H9 (cell line): ENCODE results near the gene C11orf58. TPM values are rescaled to one million over a fixed set of nuclear protein-coding genes. Genes with fewer than 3 reads are reported as not detected.

Experiments used
- DNase-seq: peaks from one replicate; pipeline ENCODE4 v3.0.0-alpha.2; 2017
- H2AFZ ChIP-seq: one replicate; pipeline ENCODE4 v1.6.1; 2013; ENCODE audit warnings: mild to moderate bottlenecking, low read length, control low read depth, moderate library complexity
- H2AK5ac ChIP-seq: 2 replicates; pipeline ENCODE4 v1.6.1; 2013; ENCODE audit warnings: low read length, control low read depth, mixed read lengths; ENCODE audit not compliant: insufficient read length
- H2BK120ac ChIP-seq: one replicate; pipeline ENCODE4 v1.6.1; 2013; ENCODE audit warnings: low read depth, mild to moderate bottlenecking, low read length, control low read depth, inconsistent platforms; ENCODE audit not compliant: poor library complexity, severe bottlenecking
- H2BK12ac ChIP-seq: 2 replicates; pipeline ENCODE4 v1.6.1; 2013; ENCODE audit warnings: low read length, control low read depth, mixed read lengths, low read depth; ENCODE audit not compliant: insufficient read length
- H2BK15ac ChIP-seq: 2 replicates; pipeline ENCODE4 v1.6.1; 2013; ENCODE audit warnings: low read depth, low read length, control low read depth
- H2BK20ac ChIP-seq: one replicate; pipeline ENCODE4 v1.6.1; 2013; ENCODE audit warnings: low read depth, mild to moderate bottlenecking, low read length, control low read depth, inconsistent platforms; ENCODE audit not compliant: poor library complexity, severe bottlenecking
- H2BK5ac ChIP-seq: 2 replicates; pipeline ENCODE4 v1.6.1; 2013; ENCODE audit warnings: low read length, control low read depth, mixed read lengths; ENCODE audit not compliant: insufficient read length
- H3K14ac ChIP-seq: 2 replicates; pipeline ENCODE4 v1.6.1; 2013; ENCODE audit warnings: low read length, control low read depth; ENCODE audit not compliant: insufficient read depth
- H3K18ac ChIP-seq: 2 replicates; pipeline ENCODE4 v1.6.1; 2013; ENCODE audit warnings: low read depth, mild to moderate bottlenecking, mixed read lengths, low read length, control low read depth; ENCODE audit not compliant: insufficient read length
- H3K23ac ChIP-seq: 2 replicates; pipeline ENCODE4 v1.6.1; 2013; ENCODE audit warnings: low read length, control low read depth, mixed read lengths, low read depth; ENCODE audit not compliant: insufficient read length
- H3K23me2 ChIP-seq: 2 replicates; pipeline ENCODE4 v1.6.1; 2013; ENCODE audit warnings: low read depth, mild to moderate bottlenecking, mixed read lengths, low read length, control low read depth; ENCODE audit not compliant: insufficient read length, poor library complexity, severe bottlenecking
- H3K27ac ChIP-seq: 2 replicates; pipeline ENCODE4 v1.5.1; 2013; ENCODE audit warnings: low read length, control low read depth, mixed read lengths, low read depth; ENCODE audit not compliant: insufficient read length
- H3K27me3 ChIP-seq: 2 replicates; pipeline ENCODE4 v1.6.1; 2013; ENCODE audit warnings: low read length, control low read depth, inconsistent platforms; ENCODE audit not compliant: insufficient read depth
- H3K4ac ChIP-seq: 2 replicates; pipeline ENCODE4 v1.6.1; 2013; ENCODE audit warnings: low read depth, mild to moderate bottlenecking, control low read depth, inconsistent platforms, low read length, moderate library complexity
- H3K4me1 ChIP-seq: 2 replicates; pipeline ENCODE4 v1.6.1; 2013; ENCODE audit warnings: low read length, control low read depth, inconsistent platforms; ENCODE audit not compliant: insufficient read depth
- H3K4me2 ChIP-seq: 2 replicates; pipeline ENCODE4 v1.6.1; 2013; ENCODE audit warnings: low read length, control low read depth, mixed read lengths; ENCODE audit not compliant: insufficient read length, insufficient read depth
- H3K56ac ChIP-seq: 2 replicates; pipeline ENCODE4 v1.6.1; 2013; ENCODE audit warnings: low read depth, mild to moderate bottlenecking, mixed read lengths, low read length, control low read depth; ENCODE audit not compliant: insufficient read length
- H3K79me1 ChIP-seq: 2 replicates; pipeline ENCODE4 v1.6.1; 2013; ENCODE audit warnings: low read depth, mild to moderate bottlenecking, moderate library complexity, low read length, control low read depth, inconsistent platforms; ENCODE audit not compliant: insufficient read depth, poor library complexity, severe bottlenecking
- H3K79me2 ChIP-seq: 2 replicates; pipeline ENCODE4 v1.6.1; 2013; ENCODE audit warnings: low read length, control low read depth, inconsistent platforms; ENCODE audit not compliant: insufficient read depth
- H3K9ac ChIP-seq: 2 replicates; pipeline ENCODE4 v1.6.1; 2013; ENCODE audit warnings: low read length, control low read depth, mixed read lengths; ENCODE audit not compliant: insufficient read length; ENCODE audit errors: extremely low read depth
- H3K9me3 ChIP-seq: one replicate; pipeline ENCODE4 v1.6.1; 2013; ENCODE audit warnings: low read depth, low read length, inconsistent platforms; ENCODE audit not compliant: control insufficient read depth
- H3T11ph ChIP-seq: one replicate; pipeline ENCODE4 v1.6.1; 2013; ENCODE audit warnings: mild to moderate bottlenecking, low read length, control low read depth, inconsistent platforms
- H4K20me1 ChIP-seq: one replicate; pipeline ENCODE4 v1.6.1; 2013; ENCODE audit not compliant: control insufficient read depth, insufficient read length, insufficient read depth
- H4K5ac ChIP-seq: 2 replicates; pipeline ENCODE4 v1.6.1; 2013; ENCODE audit warnings: low read depth, mild to moderate bottlenecking, mixed read lengths, low read length, control low read depth; ENCODE audit not compliant: insufficient read length
- H4K8ac ChIP-seq: replicated peaks from 2 replicates; pipeline ENCODE4 v1.6.1; 2013; ENCODE audit warnings: low read length, control low read depth, mixed read lengths, low read depth; ENCODE audit not compliant: insufficient read length
- H4K91ac ChIP-seq: 2 replicates; pipeline ENCODE4 v1.6.1; 2013; ENCODE audit warnings: low read depth, mild to moderate bottlenecking, moderate library complexity, mixed read lengths, low read length, control low read depth; ENCODE audit not compliant: insufficient read length
- H3K27ac Mint-ChIP-seq, 3 experiments: 2 replicates in 2 of 3; 3 replicates in 1 of 3; pipeline ENCODE4 v1.8.0; 2020 to 2021; ENCODE audit warnings: mixed read lengths in 3 of 3, mild to moderate bottlenecking in 1 of 3, moderate library complexity in 1 of 3
- H3K27me3 Mint-ChIP-seq: 2 replicates; pipeline ENCODE4 v1.8.0; 2021; ENCODE audit warnings: low read depth, mild to moderate bottlenecking, moderate library complexity, mixed read lengths
- H3K36me3 Mint-ChIP-seq, 3 experiments: 2 replicates in 2 of 3; 3 replicates in 1 of 3; pipeline ENCODE4 v1.8.0; 2020 to 2021; ENCODE audit warnings: low read depth in 3 of 3, mixed read lengths in 3 of 3; ENCODE audit not compliant: insufficient read depth in 1 of 3
- H3K4me1 Mint-ChIP-seq, 2 experiments: 2 replicates each; pipeline ENCODE4 v1.8.0; 2020; ENCODE audit warnings: mixed read lengths in 2 of 2
- H3K4me3 Mint-ChIP-seq, 2 experiments: 2 replicates in 1 of 2; 3 replicates in 1 of 2; pipeline ENCODE4 v1.8.0; 2020 to 2021; ENCODE audit warnings: mild to moderate bottlenecking in 2 of 2, mixed read lengths in 2 of 2, moderate library complexity in 1 of 2
- H3K9me3 Mint-ChIP-seq, 2 experiments: 2 replicates in 1 of 2; 3 replicates in 1 of 2; pipeline ENCODE4 v1.8.0; 2020; ENCODE audit warnings: mild to moderate bottlenecking in 2 of 2, mixed read lengths in 2 of 2, moderate library complexity in 1 of 2
- CTCF ChIP-seq: fragments of 200-600 bp; sonication (generic); conservative IDR thresholded peaks from 3 replicates; pipeline ENCODE4 v1.8.0; 2021; ENCODE audit warnings: antibody characterized with exemption, mild to moderate bottlenecking
- WGBS: extraction: QIAGEN DNeasy Blood & Tissue Kit; methylation state at CpG from one replicate; pipeline ENCODE4 v1.1.7; 2013; ENCODE audit warnings: missing lambda C conversion rate, low lambda C conversion rate, mixed read lengths; ENCODE audit not compliant: insufficient read length; ENCODE audit errors: extremely low coverage; 5-methylcytosine and 5-hydroxymethylcytosine counted together
- total RNA-seq: library from RNA; stranded (reverse); gene quantifications from 2 replicates; pipeline ENCODE4 v1.2.1, GENCODE V29; 2021

The C11orf58 gene
- total RNA-seq, 1 experiment from 2014 or later = 169 TPM

GRCh38 chr11:16785520-16786128 lies 47.2 kb downstream of the C11orf58 start:
- H2AFZ ChIP-seq = no peak overlapping the region
- peaks cover 0 to 4% (median 4%) of the 10 kb centered on the region in 3 experiments; a peak in 4 of 7 replicates for H3K36me3 Mint-ChIP-seq
- H3K27ac Mint-ChIP-seq = peak overlapping the region in 1 of 3 experiments; percentile 58; a peak in 2 of 7 replicates

More at GRCh38 chr11:16785520-16786128, 47.2 kb downstream of the C11orf58 start:
- H3K79me2 ChIP-seq = no peaks in the 10 kb centered on the region
- H3K4me2 ChIP-seq = no peak overlapping the region
- no peaks in the 10 kb centered on the region for H3K23me2 ChIP-seq
- DNase-seq = peak; percentile 76
- H3K18ac ChIP-seq = no peak overlapping the region
- no peak overlapping the region for H3K4me3 Mint-ChIP-seq
- no peaks in the 10 kb centered on the region for H3K4me1 ChIP-seq
- H2BK20ac ChIP-seq = no peak overlapping the region
- H3T11ph ChIP-seq = no peak overlapping the region
- H3K14ac ChIP-seq = no peak overlapping the region
- H4K8ac ChIP-seq = no peak overlapping the region
- H3K27ac ChIP-seq = no peak overlapping the region
- H3K4me1 Mint-ChIP-seq = peaks cover 21 to 23% of the 10 kb centered on the region in 2 experiments
- H4K20me1 ChIP-seq = no peaks in the 10 kb centered on the region
- no peaks in the 10 kb centered on the region for H3K9me3 Mint-ChIP-seq
- no peaks in the 10 kb centered on the region for H3K27me3 ChIP-seq
- no peaks in the 10 kb centered on the region for H3K27me3 Mint-ChIP-seq
- H3K9me3 ChIP-seq = no peaks in the 10 kb centered on the region
- H3K9ac ChIP-seq = no peak overlapping the region
- peak; percentile 87 for TF ChIP-seq CTCF
- H3K23ac ChIP-seq = no peak overlapping the region
- H3K79me1 ChIP-seq = no peaks in the 10 kb centered on the region
- no peak overlapping the region for H4K5ac ChIP-seq
- no peak overlapping the region for H2AK5ac ChIP-seq
- H2BK5ac ChIP-seq = no peak overlapping the region
- H2BK120ac ChIP-seq = no peak overlapping the region
- no CpG with 5 or more reads among the region's 7 CpGs for WGBS
- no peak overlapping the region for H3K56ac ChIP-seq
- no peak overlapping the region for H4K91ac ChIP-seq
- no peak overlapping the region for H2BK12ac ChIP-seq
- no peak overlapping the region for H2BK15ac ChIP-seq
- H3K4ac ChIP-seq = no peak overlapping the region
